GM12873 (cell line): ENCODE results near the gene PIEZO2.

Source experiments
- CTCF ChIP-seq: IDR thresholded peaks from 2 replicates; pipeline ENCODE4 v1.5.1; 2012; ENCODE audit warnings: low read depth, mild to moderate bottlenecking, moderate library complexity, low read length, control low read depth; ENCODE audit not compliant: insufficient read depth; ENCODE audit errors: missing control alignments

Gene PIEZO2

GRCh38 chr18:11009147-11009546 is 140.2 kb downstream of the PIEZO2 start:
- TF ChIP-seq CTCF: no peak

- no peak for TF ChIP-seq CTCF
Observed at GRCh38 chr18:11008505-11008904, 140.9 kb downstream of the PIEZO2 start.

- TF ChIP-seq CTCF: no peak
Observed at GRCh38 chr18:11005528-11005927, 143.8 kb downstream of the PIEZO2 start.

- TF ChIP-seq CTCF: no peak
Observed at GRCh38 chr18:11004951-11005350, 144.4 kb downstream of the PIEZO2 start.

GRCh38 chr18:11004294-11004693 is 145.1 kb downstream of the PIEZO2 start:
- TF ChIP-seq CTCF: no peak

- TF ChIP-seq CTCF: no peak
Observed at GRCh38 chr18:11002796-11003195, 146.6 kb downstream of the PIEZO2 start.

- no peak for TF ChIP-seq CTCF
Observed at GRCh38 chr18:11002277-11002676, 147.1 kb downstream of the PIEZO2 start.
